NCI-H82 (cell line): Measurements from ENCODE around the gene ELK1.
"Not testable (repeated sequence)": the region's sequence is repeated elsewhere in the genome, so short reads cannot be mapped to it uniquely, and the experiment has no call there.

Experiments used
- DNase-seq: peaks from one replicate; lab custom pipeline; 2025; lab: John Stamatoyannopoulos, UW

The ELK1 gene, protein sequence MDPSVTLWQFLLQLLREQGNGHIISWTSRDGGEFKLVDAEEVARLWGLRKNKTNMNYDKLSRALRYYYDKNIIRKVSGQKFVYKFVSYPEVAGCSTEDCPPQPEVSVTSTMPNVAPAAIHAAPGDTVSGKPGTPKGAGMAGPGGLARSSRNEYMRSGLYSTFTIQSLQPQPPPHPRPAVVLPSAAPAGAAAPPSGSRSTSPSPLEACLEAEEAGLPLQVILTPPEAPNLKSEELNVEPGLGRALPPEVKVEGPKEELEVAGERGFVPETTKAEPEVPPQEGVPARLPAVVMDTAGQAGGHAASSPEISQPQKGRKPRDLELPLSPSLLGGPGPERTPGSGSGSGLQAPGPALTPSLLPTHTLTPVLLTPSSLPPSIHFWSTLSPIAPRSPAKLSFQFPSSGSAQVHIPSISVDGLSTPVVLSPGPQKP

DNA sequence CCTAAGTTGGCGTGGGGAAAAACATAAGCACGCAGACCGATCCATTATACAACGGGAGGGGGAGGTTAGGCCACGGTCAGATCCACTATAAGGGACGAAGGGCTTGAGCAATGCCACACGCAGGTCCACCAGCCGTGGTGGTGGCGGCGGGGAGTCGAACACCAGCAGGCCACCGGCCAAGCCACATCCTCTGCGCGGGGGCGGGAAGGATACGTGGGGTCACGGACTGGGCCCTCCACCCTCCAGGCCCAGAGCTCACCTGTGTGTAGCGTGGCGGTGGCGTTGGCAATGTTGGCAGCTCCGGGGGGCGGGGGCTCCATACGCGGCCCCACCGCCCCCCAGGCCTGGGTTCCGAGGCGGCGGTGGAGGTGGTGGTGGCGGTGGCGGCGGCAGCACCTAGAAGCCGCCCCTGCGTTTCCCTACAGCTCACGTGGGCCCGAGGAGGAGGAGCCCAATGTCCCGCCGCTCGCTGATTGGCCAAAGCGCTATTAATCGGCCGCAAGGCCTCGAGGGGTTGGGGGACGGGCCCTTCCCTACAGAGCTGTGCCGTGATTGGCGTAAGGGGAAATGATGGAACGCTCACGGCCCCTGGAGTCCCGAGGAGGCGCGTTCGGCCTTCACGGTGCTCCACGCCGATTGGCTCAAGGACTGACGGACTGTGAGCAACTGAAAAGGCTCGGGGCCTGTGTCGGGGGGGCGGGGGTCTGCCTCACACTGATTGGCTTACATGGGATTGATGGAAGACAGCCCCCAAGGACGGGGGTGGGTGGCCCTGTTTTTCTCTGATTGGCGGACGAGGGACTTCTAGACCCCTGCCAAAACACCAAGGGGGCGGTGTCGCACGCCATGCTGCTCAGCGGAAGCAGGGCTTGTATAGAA lies at the start of gene ELK1:
Gene ELK1 (minus strand): TSS at position 400 of the 879 bp plus-strand sequence. CDS start 9,122 bp downstream, outside the sequence.
- peak; percentile 99 for DNase-seq

DNA sequence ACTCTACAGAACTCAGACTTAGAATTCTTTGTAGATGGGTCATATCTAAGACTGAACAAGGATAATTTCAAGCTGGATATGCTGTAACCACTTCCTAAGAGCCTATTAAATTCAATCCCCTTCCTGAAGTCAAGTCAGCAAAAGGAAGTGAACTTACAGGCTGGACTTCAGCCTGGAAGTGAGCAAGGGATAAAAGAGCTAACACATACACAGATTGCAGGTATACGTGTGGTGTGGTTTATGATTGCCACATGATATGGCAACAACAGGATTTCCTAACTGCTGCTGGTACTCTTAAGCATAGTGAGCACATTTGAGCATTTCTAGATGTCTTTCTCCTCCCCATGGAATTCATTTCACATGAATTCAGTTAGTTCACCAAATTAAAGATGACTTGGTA lies 46.8 kb upstream of the ELK1 start:
- DNase-seq = no peak

DNA sequence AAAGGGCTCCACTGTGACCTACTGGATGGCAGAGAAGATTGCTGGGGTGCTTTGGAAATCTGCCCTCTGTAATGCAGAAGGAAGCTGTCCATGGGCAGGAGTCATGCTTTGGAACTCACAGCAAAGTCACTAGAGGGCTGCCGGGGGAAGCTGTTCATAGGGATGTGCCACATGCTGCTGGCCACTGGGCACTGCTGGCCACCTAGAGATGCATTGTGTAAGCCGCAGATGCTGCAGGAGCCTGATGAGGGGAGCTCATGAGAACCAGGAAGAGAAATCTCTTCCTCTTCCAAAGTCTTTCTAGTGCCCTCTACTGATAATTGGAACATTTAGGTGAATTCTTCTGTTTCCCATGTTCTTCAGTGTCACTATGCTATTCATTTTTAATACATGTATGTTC lies 39.8 kb upstream of the ELK1 start:
- DNase-seq = no peak

DNA sequence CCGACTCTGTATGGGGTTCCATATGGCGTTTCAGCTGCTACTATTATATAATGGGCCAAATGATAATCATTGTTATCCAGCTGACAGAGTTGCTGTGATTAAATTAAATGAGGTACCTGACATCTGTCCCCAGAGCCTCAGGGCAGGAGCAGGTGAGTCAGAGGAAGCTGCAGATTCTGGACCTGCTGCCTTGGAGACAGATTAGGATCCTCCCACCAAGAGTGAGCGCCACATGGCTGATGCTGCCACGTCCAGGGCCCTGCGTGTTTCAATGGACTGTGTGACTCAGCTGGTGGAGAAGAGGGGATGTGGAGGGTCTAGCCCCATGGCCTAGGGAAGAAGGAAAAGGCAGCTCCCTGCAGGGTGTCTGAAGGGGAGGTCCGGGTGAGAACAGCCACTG lies 36.9 kb upstream of the ELK1 start:
- peak; percentile 19 for DNase-seq

DNA sequence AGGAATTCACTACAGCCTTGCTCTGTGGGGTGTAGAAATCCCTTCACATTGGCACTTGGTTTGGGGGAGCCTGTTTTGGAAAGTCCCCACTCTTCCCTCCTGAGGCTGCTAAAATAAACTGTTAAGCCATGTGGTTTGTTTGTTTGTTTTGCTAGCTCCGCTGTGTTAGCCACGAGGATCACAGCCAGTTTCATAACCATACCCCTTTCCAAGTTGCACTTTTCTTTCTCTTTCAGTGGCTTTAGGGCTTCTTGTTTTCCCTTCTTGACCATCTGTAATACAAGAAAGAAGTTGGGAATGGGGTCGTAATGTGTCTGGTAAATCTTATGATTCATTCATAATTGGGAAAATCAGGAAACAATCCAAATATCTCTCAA lies 33.5 kb upstream of the ELK1 start:
- no peak for DNase-seq

DNA sequence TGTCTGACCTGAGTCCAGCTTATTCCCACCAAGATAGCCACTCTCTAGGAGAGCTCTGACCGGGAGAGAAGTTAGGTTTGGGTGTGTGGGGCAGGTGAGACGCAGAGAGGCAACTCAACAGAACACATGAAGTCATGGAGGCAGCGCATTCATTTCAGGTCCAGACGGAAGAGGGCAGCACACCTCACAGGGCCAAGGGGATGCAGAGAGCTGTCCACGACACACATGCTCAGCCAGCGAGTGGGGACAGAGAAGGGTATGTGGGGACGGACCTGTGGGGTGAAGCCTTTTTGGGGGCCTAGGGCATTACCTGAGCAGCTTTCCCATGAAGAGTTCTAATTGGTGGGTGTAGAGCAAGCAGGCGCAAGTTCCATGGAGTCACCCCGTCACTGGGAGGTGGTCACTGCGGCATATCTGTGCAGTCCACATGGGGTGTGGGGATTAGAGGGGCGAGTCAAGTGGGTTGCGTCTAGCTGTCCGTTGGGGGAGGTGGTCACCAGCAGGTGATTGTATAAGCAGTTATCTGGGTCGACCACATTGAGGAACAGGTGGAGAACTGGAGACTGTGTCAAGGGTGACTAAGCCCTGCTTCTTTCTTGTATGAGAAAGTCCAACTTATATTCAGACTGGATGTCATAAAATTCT lies 32.9 kb upstream of the ELK1 start:
- no peak for DNase-seq

DNA sequence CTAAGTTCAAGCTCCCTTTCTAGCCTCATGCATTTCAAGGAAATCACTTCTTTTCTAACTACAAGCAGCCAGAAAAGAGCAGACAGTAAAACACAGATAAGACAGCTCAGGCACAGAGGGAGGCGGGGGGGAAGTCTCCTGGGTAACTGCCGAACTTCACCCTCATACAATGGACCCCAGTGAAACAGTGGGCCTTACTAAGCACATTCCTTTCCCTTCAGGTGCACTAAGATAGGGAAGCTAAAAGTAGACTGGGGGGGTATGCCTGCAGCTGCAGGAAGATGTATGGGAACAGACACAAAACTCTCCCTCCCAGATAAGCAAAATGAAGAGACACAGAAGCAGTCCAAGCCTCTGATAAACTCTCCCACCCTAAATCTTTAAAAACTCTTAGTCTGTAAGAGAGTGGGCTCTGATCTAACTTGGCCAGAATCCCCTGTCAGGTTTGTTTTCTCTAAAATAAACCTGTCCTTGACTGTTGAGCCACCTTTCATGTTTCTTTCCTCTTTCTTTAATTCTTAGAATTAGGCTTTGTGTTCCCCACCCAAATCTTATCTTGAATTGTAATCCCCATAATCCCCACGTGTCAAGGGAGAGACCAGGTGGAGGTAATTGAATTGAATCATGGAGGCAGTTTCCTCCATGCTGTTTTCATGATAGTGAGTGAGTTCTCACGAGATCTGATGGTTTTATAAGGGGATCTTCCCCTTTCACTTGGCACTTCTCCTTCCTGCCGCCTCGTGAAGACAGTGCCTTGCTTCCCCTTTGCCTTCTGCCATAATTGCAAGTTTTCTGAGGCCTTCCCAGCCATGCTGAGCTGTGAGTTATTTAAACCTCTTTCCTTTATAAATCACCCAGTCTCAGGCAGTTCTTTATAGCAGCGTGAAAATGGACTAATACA lies 25.8 kb upstream of the ELK1 start:
- DNase-seq = peak; percentile 24

DNA sequence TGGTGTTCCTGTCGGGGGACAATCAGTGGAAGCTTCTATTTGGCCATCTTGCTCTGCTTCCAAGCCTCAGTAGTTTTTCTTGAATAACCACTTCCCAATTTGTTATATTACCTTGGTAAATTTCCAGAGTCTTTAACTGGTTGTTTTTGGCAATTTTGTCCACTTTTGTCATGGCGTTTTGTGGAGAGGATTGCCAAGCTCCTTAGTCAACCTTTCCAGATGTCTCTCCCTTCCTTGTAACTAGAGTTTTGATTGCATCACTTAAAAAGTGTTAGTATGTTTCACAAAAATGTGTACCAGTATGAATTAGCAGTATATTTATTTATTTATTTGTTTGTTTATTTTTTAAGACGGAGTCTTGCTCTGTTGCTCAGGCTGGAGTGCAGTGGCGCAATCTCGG lies 24.4 kb upstream of the ELK1 start:
- DNase-seq = no peak

DNA sequence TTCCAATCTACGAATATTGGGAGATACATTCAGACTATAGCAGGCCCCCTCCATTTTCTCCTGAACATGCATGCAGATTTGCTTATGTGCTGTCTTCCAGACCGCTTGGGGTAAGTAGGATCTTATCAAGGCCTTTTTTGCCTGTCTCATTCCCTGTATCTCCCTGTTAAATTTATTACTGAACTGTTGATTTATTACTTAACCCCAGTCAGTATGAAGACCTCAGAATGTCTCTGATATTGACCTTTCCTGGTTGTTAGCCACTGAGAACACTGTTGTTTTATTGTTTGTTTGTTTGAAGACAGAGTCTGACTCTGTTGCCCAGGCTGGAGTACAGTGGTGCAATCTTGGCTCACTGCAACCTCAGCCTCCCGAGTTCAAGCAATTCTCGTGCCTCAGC lies 15.4 kb upstream of the ELK1 start:
- not testable (repeated sequence) for DNase-seq

DNA sequence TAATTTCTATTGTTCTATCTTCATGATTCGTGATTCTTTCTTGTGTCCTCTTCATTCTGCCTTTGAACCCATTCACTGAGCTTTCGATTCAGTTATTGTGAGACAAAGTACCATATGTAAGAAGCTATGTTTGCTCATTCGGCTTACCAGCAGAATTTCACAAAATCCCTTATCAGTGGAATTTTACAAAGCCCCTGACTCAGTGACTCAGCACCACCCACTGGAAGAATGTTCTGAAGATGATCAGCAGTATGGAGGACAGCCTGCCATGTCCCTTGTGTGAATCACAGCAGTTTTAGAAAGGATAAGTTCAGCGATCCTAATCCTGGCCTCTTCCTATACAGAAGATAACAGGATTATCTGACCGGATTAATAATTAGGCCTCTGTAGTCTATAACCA lies 14.4 kb upstream of the ELK1 start:
- DNase-seq = peak; percentile 94

DNA sequence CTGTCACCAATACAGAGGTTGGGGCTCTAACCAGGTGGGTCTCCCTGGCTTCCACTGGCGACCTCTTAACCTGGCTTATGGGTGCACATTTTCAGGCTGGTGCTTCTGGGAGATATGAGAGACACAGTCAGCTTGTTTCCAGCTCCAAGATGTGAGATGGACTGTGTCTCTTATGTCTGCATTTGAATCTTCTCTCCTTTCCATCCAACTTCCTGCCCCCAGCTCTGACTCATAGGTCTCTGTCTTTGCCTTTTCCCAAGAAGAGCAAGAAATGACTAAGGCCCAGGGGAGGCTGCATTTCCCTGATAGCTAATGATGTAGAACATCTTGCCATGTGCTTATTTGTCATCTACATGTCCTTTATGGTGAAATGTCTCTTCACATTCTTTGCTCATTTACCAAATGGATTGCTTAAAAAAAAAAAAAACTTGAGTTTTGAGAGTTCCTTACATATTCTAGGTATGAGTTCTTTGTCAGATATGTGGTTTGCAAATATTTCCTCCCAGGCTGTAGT lies 11.8 kb upstream of the ELK1 start:
- DNase-seq = no peak

DNA sequence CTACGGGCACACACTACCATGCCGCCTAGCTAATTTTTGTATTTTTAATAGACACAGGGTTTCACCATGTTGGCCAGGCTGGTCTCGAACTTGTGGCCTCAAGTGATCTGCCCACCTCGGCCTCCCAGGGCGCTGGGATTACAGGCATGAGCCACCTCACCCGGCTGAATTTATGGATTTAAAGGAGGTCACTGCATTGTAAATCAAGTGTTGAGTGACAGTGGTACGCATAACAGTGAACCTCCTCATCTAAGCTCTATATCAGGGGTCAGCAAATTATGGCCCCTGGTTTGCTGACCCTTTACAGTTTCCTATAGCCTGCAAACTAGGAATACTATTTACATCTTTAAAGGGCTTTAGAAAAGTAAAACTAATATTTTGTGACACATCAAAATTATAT lies 11.2 kb upstream of the ELK1 start:
- no peak for DNase-seq

DNA sequence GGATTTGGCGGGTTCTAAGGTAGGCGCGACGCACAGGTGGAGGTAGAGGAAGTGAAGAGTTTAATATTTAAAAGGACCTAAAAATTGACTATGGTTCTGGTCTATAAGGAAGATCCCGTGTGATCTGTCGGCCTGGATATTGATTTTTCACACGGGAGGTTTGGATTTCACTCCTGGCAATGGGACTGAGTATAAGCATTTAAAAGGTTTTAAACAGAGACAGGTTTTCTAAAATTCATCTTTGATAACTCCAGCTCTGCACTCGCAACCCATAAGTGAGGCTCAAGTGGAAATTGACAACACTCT lies 9.0 kb upstream of the ELK1 start:
- no peak for DNase-seq

DNA sequence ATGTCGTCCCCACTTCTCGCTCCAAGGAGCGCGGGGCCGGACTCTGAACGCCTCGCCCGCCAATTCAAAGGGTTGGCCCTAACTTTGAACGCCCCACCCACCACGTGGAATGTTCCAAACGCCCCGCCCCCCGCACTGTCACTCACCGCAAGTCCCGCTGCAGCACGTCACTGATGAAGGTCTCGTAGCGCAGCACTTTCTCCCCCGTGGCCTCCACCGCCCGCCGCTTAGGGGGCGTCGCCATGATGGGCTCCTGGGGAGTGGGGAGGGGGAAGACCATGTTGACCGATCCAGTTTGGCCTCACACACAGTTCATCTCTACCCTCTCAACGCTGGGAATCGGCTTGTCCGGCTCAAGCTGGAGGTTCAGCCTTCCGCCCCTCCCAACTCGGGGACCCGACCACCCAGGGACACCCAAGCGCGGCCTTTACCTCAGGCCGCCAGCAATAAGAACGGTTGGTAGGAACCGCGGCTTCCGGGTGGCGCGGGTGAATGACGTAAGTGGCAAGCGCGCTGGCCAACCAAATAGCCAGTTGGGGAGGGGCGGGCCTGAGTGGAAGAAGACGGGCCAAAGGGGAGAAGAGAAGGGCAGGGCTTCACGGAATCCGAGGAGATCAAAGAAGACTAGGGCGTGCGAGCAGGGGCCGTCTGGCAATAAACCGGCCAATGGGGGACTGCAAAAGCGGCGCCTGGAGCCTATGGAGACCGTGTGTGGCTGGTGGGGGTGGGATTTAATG lies 8.5 kb upstream of the ELK1 start, which contains the start of gene UXT:
Gene UXT (minus strand): TSS at position 497 of the 737 bp plus-strand sequence. CDS start 253 bp downstream, at position 244.
- peak; percentile 98 for DNase-seq

DNA sequence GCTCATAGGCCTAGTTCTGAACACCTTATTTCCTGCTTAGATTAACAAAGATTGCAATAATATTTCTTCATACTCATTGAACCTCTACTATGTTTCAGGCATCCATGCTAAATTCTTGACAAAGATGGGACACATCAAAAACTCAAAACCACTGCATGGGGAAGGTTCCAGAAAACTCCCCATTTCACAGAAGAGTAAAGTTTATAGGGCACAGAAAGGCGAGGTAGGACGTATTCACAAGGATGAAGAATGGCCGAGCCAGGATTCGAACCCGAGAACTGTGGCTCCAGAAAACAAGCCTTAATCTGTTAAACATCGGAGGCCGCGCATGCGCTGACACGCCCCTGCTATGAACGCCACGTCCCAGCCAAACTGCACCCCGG lies 7.9 kb upstream of the ELK1 start:
- no peak for DNase-seq

DNA sequence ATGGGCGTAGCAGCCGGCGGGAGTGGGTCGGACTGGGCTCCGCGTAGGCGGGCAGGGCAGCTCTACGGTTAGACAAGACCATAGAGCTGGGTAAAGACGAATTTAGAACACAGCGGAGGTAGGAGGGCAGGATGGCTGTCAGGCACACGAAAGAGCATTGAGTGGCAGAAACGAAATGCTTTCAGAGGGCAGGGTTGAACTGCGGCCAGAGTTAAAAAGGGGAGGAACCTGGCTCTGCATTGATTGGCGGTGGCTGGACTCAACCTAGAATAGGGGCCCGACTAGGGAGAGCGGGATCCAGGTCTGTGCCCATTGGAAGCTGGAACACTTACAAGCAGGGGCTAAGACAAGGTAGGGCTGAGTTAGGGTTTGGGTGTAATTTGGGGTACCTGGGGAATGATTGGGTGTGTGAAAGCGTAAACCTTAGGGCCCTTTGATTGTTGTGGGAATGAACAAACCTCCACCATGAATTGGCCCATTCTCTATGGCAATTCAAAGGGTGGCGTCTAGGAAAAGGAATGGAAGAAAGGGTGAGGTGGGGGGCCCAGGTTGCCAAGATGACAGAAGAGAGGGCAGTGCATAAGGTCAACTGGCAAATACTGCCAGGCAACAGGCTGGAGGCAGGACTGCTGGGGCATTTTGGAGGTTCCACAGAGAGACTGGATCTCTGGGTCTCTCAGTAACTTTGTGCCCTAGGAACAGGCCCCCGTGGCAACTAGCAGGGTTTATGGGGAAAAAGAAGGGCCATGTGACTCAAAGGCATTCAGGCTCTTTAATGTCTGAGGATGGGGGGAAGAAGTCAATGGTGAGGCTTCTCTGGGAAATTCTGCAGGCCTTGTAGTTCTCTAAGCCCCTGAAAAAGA lies 911 bp upstream of the ELK1 start:
- DNase-seq = no peak

DNA sequence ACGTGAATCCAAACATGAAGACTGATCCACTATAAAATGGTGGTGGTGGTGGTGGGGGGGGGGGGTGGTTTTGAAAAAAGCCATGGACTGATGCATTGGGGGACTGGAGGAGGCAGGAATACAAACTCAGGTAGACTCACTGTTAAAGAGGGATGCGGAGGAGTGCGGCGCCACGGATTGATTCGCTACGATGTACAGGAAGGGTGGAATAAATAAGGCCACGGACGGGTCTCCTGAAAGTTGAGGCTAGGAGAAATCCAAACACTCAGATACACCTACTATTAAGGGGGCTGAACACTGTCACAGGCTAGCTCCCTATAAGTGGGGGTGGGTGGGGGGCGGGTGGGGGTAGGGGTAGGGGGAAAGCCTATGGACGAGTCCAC lies 591 bp downstream of the ELK1 start:
- DNase-seq = peak; percentile 33

DNA sequence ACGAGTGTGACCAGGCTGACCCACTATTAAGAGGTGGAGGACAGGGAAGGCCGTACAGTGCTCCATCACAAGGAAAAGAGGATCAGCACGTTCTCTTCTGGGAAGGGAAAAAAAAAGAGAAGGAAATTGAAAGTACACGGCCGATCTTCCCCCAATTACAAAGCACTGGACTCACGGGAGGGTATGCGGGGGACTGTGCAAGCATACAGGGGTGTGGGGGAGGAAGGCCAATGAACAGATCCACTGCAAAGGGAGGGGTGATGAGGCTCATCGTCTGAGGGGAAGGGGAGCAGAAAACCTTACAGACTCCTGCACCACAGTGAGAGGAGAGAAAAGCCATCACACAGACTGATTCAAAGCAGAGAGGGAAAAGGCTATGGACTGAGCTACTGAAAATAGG lies 1.1 kb downstream of the ELK1 start:
- no peak for DNase-seq

DNA sequence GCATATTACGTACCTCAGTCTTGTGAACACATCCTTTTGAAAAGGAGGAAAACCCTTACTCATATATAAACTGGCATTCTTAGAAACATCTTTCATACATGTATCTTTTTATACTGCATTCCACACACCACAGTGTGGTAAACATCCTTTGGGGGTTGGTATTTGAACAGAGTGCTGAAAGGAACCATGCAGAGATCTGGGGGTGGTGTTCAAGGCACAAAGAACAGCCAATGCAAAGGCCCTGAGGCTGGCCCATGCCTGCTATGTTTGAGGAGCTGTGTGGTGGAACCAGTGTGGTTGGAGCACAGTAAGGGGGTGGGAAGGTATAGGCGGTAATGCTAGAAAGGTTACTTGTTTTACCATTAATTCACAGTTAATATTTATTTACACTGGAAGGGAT lies 2.0 kb downstream of the ELK1 start:
- no peak for DNase-seq

DNA sequence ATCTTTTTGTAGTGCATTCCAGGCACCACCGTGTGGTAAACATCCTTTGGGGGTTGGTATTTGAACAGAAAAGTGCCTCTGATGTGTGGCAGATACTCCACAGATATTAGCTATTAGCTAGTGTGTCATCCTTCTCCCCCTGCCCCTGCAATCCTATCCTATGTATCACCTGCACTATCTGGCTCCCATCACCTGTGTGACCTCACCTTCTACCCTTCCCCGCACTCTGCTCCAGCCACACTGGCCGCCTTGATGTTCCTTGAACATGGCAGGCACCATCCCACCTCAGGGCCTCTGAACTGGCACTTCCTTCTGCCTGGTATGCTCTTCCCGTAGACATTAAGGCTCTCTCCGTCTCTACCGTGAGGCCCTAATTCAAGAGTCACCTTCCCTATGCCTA lies 3.7 kb downstream of the ELK1 start:
- no peak for DNase-seq
